Uterus (tissue), 4 donors: ENCODE results near the gene AGBL2. TPM values are rescaled to one million over a fixed set of nuclear protein-coding genes. Genes with fewer than 3 reads are reported as not detected.
"Not testable (repeated sequence)": the region's sequence is repeated elsewhere in the genome, so short reads cannot be mapped to it uniquely, and the experiment has no call there.

Experiments
- DNase-seq, 2 donors: peaks; one replicate each; pipeline ENCODE4 v3.0.0-alpha.2; 2019 to 2020
- H3K27ac ChIP-seq, 2 donors: fragments of 200-600 bp; sonication (generic); 1 replicate in 1 of 2; 2 replicates in 1 of 2; pipeline ENCODE4 v1.5.1; 2016 to 2018
- H3K27me3 ChIP-seq, 2 donors: fragments of 200-600 bp; sonication (generic); one replicate each; pipeline ENCODE4 v1.5.1; 2018 to 2019; ENCODE audit warnings: control low read depth in 1 of 2
- H3K36me3 ChIP-seq, 2 donors: fragments of 200-600 bp; sonication (generic); one replicate each; pipeline ENCODE4 v1.5.1; 2019; ENCODE audit warnings: control low read depth in 1 of 2
- H3K4me1 ChIP-seq, 2 donors: fragments of 200-600 bp; sonication (generic); one replicate each; pipeline ENCODE4 v1.5.1; 2018 to 2019; ENCODE audit warnings: control low read depth in 1 of 2
- H3K4me3 ChIP-seq, 2 donors: fragments of 200-600 bp; sonication (generic); 1 replicate in 1 of 2; 2 replicates in 1 of 2; pipeline ENCODE4 v1.5.1; 2018 to 2019; ENCODE audit warnings: mild to moderate bottlenecking in 1 of 2
- H3K9me3 ChIP-seq, 2 donors: fragments of 200-600 bp; sonication (generic); one replicate each; pipeline ENCODE4 v1.5.1; 2019; ENCODE audit warnings: control low read depth in 1 of 2
- CTCF ChIP-seq, 4 experiments: fragments of 200-600 bp in 2 of 4; fragments of 450-650 bp in 2 of 4; sonication (generic) in 2 of 4; IDR thresholded peaks; one replicate each; pipeline ENCODE4 v1.5.1; 2016 to 2019; ENCODE audit warnings: antibody characterized with exemption in 4 of 4, mild to moderate bottlenecking in 2 of 4, moderate library complexity in 1 of 4
- POLR2A ChIP-seq, 2 donors: fragments of 450-650 bp; IDR thresholded peaks; one replicate each; pipeline ENCODE4 v1.6.1; 2016; ENCODE audit warnings: antibody characterized with exemption in 2 of 2, mild to moderate bottlenecking in 1 of 2, moderate library complexity in 1 of 2
- intact Hi-C: fragments of 100-400 bp; cut with DNase I; formaldehyde crosslinking; loops from one replicate; pipeline ENCODE4 v1.15.1; 2023; ENCODE audit warnings: low total_unique reads
- total RNA-seq, 4 donors: library from RNA; depleted of rRNA in 3 of 4; stranded (reverse); fragments of >200 nt in 3 of 4; gene quantifications; one replicate each; pipeline versions ENCODE4 v1.1.0 to v1.2.4, GENCODE V29; 2014 to 2023
- donor health status: DM: yes; HTN: yes; CAD: no.

AGBL2 gene
- total RNA-seq, 4 donors from 2014 or later: 1.3 to 45.6 (median 2.6) TPM

DNA sequence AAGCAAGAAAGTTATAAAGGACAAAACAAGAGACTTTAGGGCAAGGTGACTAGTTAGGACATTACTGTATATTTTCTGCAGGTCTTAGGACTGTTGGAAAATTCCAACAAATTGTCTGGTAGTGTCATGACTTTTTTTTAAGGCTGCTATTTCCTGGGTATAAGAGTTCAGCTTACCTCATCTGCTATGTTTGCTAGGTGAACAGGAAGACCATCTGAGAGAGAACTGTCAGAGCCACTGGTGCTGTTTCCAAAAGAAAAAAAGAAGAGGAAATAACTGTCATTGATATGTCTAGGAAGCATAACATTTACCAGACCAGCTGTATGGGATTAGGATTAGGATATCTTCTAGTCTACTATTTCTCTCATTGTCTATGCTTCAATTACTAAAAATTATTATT is 46.5 kb downstream of the AGBL2 start:
- no peaks in the 10 kb centered on the region for H3K9me3 ChIP-seq
- no peaks in the 10 kb centered on the region for H3K4me1 ChIP-seq
- intact Hi-C loops: no loop called here
- DNase-seq: no peak
- H3K27me3 ChIP-seq: no peaks in the 10 kb centered on the region
- no peaks in the 10 kb centered on the region for H3K36me3 ChIP-seq
- H3K4me3 ChIP-seq: no peak overlapping the region
- no peak overlapping the region for H3K27ac ChIP-seq
- TF ChIP-seq POLR2A (IDR thresholded peaks at IDR 0.05) (no peak), CTCF (IDR thresholded peaks at IDR 0.05) (no peak)

DNA sequence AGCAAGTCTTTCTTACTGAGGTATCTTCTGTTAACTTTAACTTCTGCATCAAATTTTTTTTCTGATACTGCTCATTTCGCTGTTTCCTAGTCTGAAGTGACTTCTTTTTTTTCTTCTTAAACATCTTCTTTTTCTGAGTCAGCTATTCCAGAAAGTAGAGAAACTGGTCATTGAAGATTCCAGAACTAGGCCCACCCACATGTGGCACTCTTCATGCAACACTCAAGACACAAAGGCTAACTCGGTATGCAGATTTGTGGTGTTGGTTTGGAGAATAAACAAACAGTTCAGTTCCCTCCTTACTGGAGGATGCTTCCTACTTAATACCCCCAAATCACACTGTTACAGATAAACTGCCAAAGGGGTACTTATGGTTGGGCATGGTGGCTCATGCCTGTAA is 47.6 kb downstream of the AGBL2 start:
- TF ChIP-seq POLR2A (IDR thresholded peaks at IDR 0.05) (no peak), CTCF (IDR thresholded peaks at IDR 0.05) (no peak)
- Histone ChIP-seq H3K4me1 (no peaks in the 10 kb centered on the region), H3K27ac (no peak overlapping the region), H3K36me3 (no peaks in the 10 kb centered on the region), H3K4me3 (no peak overlapping the region), H3K9me3 (no peaks in the 10 kb centered on the region), H3K27me3 (no peaks in the 10 kb centered on the region)
- intact Hi-C loops: no loop called here
- no peak for DNase-seq

DNA sequence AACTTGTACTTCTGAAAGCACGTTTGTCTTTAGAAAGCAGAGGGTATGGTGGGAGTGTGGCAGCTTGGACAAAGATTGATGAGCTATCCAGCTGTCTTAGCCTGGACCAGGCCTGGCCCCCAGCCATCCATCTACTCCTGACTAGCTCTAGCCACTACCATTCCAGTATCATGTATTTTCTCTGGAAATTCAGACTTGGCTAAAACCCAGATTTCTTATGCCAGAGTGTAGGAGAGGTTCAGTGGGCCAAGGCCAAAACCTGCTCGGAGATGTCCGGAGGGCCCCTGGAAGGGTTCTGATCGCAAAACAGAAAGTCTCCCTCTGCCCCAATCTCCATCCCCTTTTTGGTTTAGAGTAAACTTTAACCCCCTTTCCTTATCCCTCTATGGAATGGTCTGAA is 48.0 kb downstream of the AGBL2 start:
- peak in 1 of 2 donors; percentile 20 for DNase-seq
- intact Hi-C loops: no loop called here
- Histone ChIP-seq H3K36me3 (no peaks in the 10 kb centered on the region), H3K4me1 (no peaks in the 10 kb centered on the region), H3K27ac (no peak overlapping the region), H3K4me3 (no peak overlapping the region), H3K27me3 (no peaks in the 10 kb centered on the region), H3K9me3 (no peaks in the 10 kb centered on the region)
- no peak for TF ChIP-seq CTCF (IDR thresholded peaks at IDR 0.05)
- no peak for TF ChIP-seq POLR2A (IDR thresholded peaks at IDR 0.05)

GRCh38 chr11:47664936-47665335 is 50.2 kb downstream of the AGBL2 start:
- DNase-seq, intact Hi-C loops, H3K27ac ChIP-seq, H3K4me3 ChIP-seq, H3K4me1 ChIP-seq, H3K36me3 ChIP-seq, H3K27me3 ChIP-seq, H3K9me3 ChIP-seq: not testable (repeated sequence)

DNA sequence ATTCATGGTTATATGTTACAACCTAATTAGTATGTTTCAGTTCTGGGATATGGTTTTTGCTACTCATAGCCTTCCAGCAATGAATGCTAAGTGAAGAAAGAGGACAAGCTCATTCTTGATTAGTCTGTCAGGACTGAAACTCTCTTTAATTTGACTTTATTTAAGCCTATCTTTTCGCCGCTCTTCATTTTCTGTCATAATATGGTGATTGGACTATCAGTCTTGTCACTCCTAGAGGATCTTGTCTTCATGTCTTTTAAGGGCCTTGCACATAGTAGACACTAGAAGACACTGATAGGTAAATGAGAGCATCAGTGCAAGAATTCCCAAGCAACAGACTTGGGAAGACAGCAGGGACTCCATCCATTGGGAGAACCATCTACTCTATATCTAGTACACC is 53.9 kb downstream of the AGBL2 start:
- no peak for TF ChIP-seq CTCF (IDR thresholded peaks at IDR 0.05)
- no peak for TF ChIP-seq POLR2A (IDR thresholded peaks at IDR 0.05)
- intact Hi-C loops: no loop called here
- Histone ChIP-seq H3K27ac (no peak overlapping the region), H3K9me3 (no peaks in the 10 kb centered on the region), H3K36me3 (no peaks in the 10 kb centered on the region), H3K4me1 (no peaks in the 10 kb centered on the region), H3K4me3 (no peak overlapping the region), H3K27me3 (no peaks in the 10 kb centered on the region)
- DNase-seq: no peak

DNA sequence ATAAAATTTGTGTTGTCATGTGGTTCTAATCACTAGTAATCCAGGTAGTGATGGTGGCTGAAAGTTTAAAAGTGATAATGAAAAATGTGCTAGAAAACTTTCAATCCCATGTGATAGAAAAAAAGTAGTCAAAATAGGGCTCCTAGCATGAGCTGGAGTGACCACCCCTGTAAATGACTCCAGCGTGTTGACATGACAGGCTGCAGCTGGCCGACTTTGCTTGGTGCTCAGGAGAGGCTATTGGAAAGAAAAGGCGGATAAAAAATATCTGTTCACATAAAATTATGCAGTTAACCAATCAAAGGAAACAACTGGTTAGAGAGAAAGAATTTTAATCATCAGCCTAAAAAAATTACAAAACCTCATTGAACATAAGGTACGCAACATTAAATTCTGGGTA is 55.9 kb downstream of the AGBL2 start:
- Histone ChIP-seq H3K4me1 (no peaks in the 10 kb centered on the region), H3K27ac (no peak overlapping the region), H3K36me3 (no peaks in the 10 kb centered on the region), H3K4me3 (no peak overlapping the region), H3K27me3 (no peaks in the 10 kb centered on the region), H3K9me3 (no peaks in the 10 kb centered on the region)
- DNase-seq: no peak
- no peak for TF ChIP-seq CTCF (IDR thresholded peaks at IDR 0.05)
- intact Hi-C loops: no loop called here
